Epithelial cell of esophagus (primary cell): Measurements from ENCODE around the gene CRADD.
"Not testable (repeated sequence)": the region's sequence is repeated elsewhere in the genome, so short reads cannot be mapped to it uniquely, and the experiment has no call there.

Experiments used
- DNase-seq: peaks from one replicate; pipeline ENCODE4 v3.0.0; 2010; ENCODE audit warnings: low read depth
- H3K4me3 ChIP-seq: 2 replicates; pipeline ENCODE4 v1.5.1; 2011; ENCODE audit warnings: mild to moderate bottlenecking, low read length, control low read depth
- TF ChIP-seq, protein P1 (sequence below): IDR thresholded peaks from 2 replicates; pipeline ENCODE4 v1.5.1; 2011; ENCODE audit warnings: low read depth, mild to moderate bottlenecking, low read length, control low read depth, inconsistent platforms; ENCODE audit not compliant: insufficient read depth; ENCODE audit errors: missing control alignments

The CRADD gene

DNA sequence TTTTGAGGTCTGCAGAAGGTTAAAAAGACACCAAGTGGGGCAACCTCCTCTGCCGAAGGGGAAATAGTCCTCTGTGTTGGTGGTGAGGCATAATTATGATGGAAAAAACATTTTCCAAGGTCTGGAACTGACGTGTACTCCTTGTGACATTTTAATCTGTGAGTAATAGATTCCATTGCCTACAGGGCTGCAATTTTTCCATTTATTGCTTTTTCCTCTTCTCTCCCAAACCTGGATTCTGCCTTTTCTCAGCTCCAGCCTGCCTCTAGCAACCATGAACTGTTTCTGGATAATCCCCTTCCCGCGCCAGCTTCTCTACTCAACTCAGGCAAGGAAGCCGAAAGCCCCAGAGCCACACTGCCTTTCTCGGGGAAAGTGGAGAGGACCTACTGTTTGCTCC, 241.1 kb downstream of the CRADD start:
- DNase-seq, result no peak
- TF ChIP-seq, protein P1, sequence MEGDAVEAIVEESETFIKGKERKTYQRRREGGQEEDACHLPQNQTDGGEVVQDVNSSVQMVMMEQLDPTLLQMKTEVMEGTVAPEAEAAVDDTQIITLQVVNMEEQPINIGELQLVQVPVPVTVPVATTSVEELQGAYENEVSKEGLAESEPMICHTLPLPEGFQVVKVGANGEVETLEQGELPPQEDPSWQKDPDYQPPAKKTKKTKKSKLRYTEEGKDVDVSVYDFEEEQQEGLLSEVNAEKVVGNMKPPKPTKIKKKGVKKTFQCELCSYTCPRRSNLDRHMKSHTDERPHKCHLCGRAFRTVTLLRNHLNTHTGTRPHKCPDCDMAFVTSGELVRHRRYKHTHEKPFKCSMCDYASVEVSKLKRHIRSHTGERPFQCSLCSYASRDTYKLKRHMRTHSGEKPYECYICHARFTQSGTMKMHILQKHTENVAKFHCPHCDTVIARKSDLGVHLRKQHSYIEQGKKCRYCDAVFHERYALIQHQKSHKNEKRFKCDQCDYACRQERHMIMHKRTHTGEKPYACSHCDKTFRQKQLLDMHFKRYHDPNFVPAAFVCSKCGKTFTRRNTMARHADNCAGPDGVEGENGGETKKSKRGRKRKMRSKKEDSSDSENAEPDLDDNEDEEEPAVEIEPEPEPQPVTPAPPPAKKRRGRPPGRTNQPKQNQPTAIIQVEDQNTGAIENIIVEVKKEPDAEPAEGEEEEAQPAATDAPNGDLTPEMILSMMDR, result no peak
- H3K4me3 ChIP-seq, result no peak overlapping the region

DNA sequence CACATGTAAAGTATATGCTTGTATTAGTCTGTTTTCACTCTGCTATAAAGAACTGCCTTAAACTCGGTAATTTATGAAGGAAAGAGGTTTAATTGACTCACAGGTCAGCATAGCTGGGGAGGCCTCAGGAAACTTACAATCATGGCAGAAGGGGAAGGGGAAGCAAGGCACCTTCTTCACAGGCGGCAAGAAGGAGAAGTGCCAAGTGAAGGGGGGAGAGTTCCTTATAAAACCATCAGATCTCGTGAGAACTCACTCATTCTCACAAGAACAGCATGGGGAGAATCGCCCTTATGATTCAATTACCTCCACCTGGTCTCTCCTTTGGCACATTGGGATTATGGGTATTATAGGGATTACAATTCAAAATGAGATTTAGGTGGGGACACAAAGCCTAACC, 241.7 kb downstream of the CRADD start:
- TF ChIP-seq, protein P1, result no peak
- no peak for DNase-seq

GRCh38 chr12:93921521-93921920, 244.3 kb downstream of the CRADD start:
- H3K4me3 ChIP-seq, result no peak overlapping the region
- DNase-seq, result peak; percentile 39

More for the DNA sequence above, 241.7 kb downstream of the CRADD start:
- H3K4me3 ChIP-seq, result no peak overlapping the region

GRCh38 chr12:93922583-93923006, 245.4 kb downstream of the CRADD start:
- no peak for DNase-seq
- TF ChIP-seq, protein P1, result no peak
- H3K4me3 ChIP-seq, result no peak overlapping the region

More at GRCh38 chr12:93921521-93921920, 244.3 kb downstream of the CRADD start:
- TF ChIP-seq, protein P1, result no peak

DNA sequence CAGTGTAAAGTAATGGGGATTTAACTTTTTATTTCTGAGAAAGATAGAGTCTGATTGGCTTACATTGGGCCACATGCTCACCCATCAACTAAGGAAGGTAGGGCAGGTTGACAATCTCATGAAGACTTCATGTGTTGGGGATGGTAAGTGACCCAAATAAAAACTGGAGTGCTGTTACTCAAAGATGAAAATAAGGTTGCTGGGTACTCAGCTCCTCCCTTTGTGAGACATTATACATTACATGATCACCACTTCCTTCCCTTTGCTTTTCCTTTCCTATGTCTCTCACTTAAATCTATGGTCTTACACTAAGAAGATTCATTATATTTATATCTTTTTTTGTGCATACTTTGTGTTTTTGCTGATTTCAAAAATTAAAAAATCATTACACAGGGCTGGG, 247.2 kb downstream of the CRADD start:
- no peak for DNase-seq
- TF ChIP-seq, protein P1, result no peak
- no peak overlapping the region for H3K4me3 ChIP-seq

- no peak for DNase-seq
- TF ChIP-seq, protein P1, result no peak
Observed at GRCh38 chr12:93925585-93926205, 248.5 kb downstream of the CRADD start.

DNA sequence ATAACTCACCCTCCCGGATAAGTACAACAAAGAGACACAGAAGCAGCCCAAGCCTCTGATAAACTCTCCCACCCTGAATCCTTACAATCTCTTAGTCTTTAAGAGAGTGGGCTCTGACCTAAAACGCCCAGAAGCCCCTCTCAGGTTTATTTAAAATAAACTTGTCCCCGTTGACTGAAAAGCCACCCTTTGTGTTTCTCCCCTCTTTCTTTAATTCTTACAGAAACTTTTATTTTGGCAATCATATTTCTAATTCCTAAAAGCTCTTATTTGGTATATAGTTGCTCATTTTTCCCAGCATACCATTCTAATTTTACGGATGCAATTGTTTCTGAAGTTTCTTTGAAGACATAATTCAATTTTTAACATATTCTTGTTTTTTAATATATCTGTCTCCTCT, 249.1 kb downstream of the CRADD start:
- no peak overlapping the region for H3K4me3 ChIP-seq
- DNase-seq, result no peak

More at GRCh38 chr12:93925585-93926205, 248.5 kb downstream of the CRADD start:
- no peak overlapping the region for H3K4me3 ChIP-seq

DNA sequence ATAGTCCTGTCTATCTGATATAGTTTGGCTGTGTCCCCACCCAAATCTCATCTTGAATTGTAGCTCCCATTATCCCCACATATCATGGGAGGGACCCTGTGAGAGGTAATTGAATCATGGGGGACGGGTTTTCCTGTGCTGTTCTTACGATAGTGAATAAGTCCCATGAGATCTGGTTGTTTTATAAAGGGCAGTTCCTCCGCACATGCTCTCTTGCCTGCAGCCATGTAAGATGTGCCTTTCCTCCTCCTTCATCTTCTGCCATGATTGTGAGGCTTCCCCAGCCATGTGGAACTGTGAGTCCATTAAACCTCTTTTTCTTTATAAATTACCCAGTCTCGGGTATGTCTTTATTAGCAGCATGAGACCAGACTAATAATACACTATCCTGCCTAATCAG, 251.9 kb downstream of the CRADD start:
- H3K4me3 ChIP-seq, DNase-seq: not testable (repeated sequence)

More for the DNA sequence above, 249.1 kb downstream of the CRADD start:
- TF ChIP-seq, protein P1, result no peak
